Measurements from ENCODE around the gene ANKRD28. TPM values are rescaled to one million over a fixed set of nuclear protein-coding genes. Genes with fewer than 3 reads are reported as not detected.

Gene ANKRD28
- total RNA-seq, 1 donor from 2014 or later, result 50.3 TPM

- DNase-seq, result no peak
- peak; percentile 30 for ATAC-seq
- no peaks in the 10 kb centered on the region for H3K4me1 ChIP-seq
- no peaks in the 10 kb centered on the region for H3K27me3 ChIP-seq
- no peaks in the 10 kb centered on the region for H3K9me3 ChIP-seq
- H3K4me3 ChIP-seq, result no peak overlapping the region
- intact Hi-C loops (cut with DNase I), result no loop called here
- no peak for TF ChIP-seq CTCF (IDR thresholded peaks at IDR 0.05)
- no peak overlapping the region for H3K27ac ChIP-seq
- H3K36me3 ChIP-seq, result peaks cover 41% of the 10 kb centered on the region
These were observed 84.4 kb downstream of the ANKRD28 start for GRCh38 chr3:15713364-15713763.

GRCh38 chr3:15711281-15711680 is 86.5 kb downstream of the ANKRD28 start:
- Histone ChIP-seq H3K4me1 (no peaks in the 10 kb centered on the region), H3K36me3 (peaks cover 47% of the 10 kb centered on the region)
- no peak for TF ChIP-seq CTCF (IDR thresholded peaks at IDR 0.05)

GRCh38 chr3:15708882-15709677 is 88.7 kb downstream of the ANKRD28 start:
- H3K9me3 ChIP-seq, result no peaks in the 10 kb centered on the region
- intact Hi-C loops (cut with DNase I), result no loop called here
- no peak for ATAC-seq
- peaks cover 47% of the 10 kb centered on the region for H3K36me3 ChIP-seq
- TF ChIP-seq CTCF (IDR thresholded peaks at IDR 0.05), result no peak
- H3K27me3 ChIP-seq, result no peaks in the 10 kb centered on the region
- H3K4me3 ChIP-seq, result no peak overlapping the region
- no peak overlapping the region for H3K27ac ChIP-seq
- DNase-seq, result no peak
- no peaks in the 10 kb centered on the region for H3K4me1 ChIP-seq

More at GRCh38 chr3:15711281-15711680, 86.5 kb downstream of the ANKRD28 start:
- Histone ChIP-seq H3K9me3 (no peaks in the 10 kb centered on the region), H3K27me3 (no peaks in the 10 kb centered on the region), H3K27ac (no peak overlapping the region), H3K4me3 (no peak overlapping the region)
- ATAC-seq, result no peak
- intact Hi-C loops (cut with DNase I), result no loop called here
- DNase-seq, result no peak

- TF ChIP-seq CTCF (IDR thresholded peaks at IDR 0.05), result no peak
- intact Hi-C loops (cut with DNase I), result no loop called here
- H3K27ac ChIP-seq, result no peak overlapping the region
- H3K36me3 ChIP-seq, result peaks cover 42% of the 10 kb centered on the region
- H3K27me3 ChIP-seq, result no peaks in the 10 kb centered on the region
- no peaks in the 10 kb centered on the region for H3K9me3 ChIP-seq
- no peak overlapping the region for H3K4me3 ChIP-seq
- ATAC-seq (no peak), DNase-seq (no peak)
- H3K4me1 ChIP-seq, result no peaks in the 10 kb centered on the region
These were observed 90.0 kb downstream of the ANKRD28 start for GRCh38 chr3:15707779-15708178.

- H3K4me3 ChIP-seq, result no peak overlapping the region
- TF ChIP-seq CTCF (IDR thresholded peaks at IDR 0.05), result no peak
- no peak overlapping the region for H3K27ac ChIP-seq
- H3K9me3 ChIP-seq, result no peaks in the 10 kb centered on the region
- DNase-seq, result no peak
- intact Hi-C loops (cut with DNase I), result no loop called here
- no peaks in the 10 kb centered on the region for H3K4me1 ChIP-seq
- H3K36me3 ChIP-seq, result peaks cover 15% of the 10 kb centered on the region
- ATAC-seq, result no peak
- H3K27me3 ChIP-seq, result no peaks in the 10 kb centered on the region
These were observed 94.4 kb downstream of the ANKRD28 start for GRCh38 chr3:15703346-15703745.
